HG03571 (cell line): ENCODE measurements around the gene GYS2.

Source experiments
- ATAC-seq: cut with Tn5 transposase; IDR thresholded peaks from one replicate; pipeline ENCODE4 v1.9.1; 2021; ENCODE audit not compliant: unreplicated experiment

GYS2 gene

GRCh38 chr12:21559855-21560569, 44.6 kb downstream of the GYS2 start:
- ATAC-seq: no peak

GRCh38 chr12:21558100-21558679, 46.5 kb downstream of the GYS2 start:
- no peak for ATAC-seq

- ATAC-seq: no peak
Observed at GRCh38 chr12:21553329-21553675, 51.3 kb downstream of the GYS2 start.

GRCh38 chr12:21552635-21553328, 51.9 kb downstream of the GYS2 start:
- no peak for ATAC-seq

- ATAC-seq: no peak
Observed at GRCh38 chr12:21551841-21552465, 52.7 kb downstream of the GYS2 start.

GRCh38 chr12:21547437-21547836, 57.2 kb downstream of the GYS2 start:
- no peak for ATAC-seq

GRCh38 chr12:21546716-21547115, 57.9 kb downstream of the GYS2 start:
- ATAC-seq: no peak

GRCh38 chr12:21545557-21545956, 59.1 kb downstream of the GYS2 start:
- ATAC-seq: no peak

- no peak for ATAC-seq
Observed at GRCh38 chr12:21543151-21543550, 61.5 kb downstream of the GYS2 start.

GRCh38 chr12:21542403-21542802, 62.2 kb downstream of the GYS2 start:
- ATAC-seq: no peak

GRCh38 chr12:21541773-21542172, 62.9 kb downstream of the GYS2 start:
- ATAC-seq: no peak

- ATAC-seq: no peak
Observed at GRCh38 chr12:21539797-21540196, 64.8 kb downstream of the GYS2 start.

- no peak for ATAC-seq
Observed at GRCh38 chr12:21538061-21538653, 66.5 kb downstream of the GYS2 start.

- no peak for ATAC-seq
Observed at GRCh38 chr12:21529456-21529855, 75.2 kb downstream of the GYS2 start.

GRCh38 chr12:21528953-21529352, 75.7 kb downstream of the GYS2 start:
- ATAC-seq: no peak

GRCh38 chr12:21527451-21528180, 77.0 kb downstream of the GYS2 start:
- ATAC-seq: peak; percentile 96

GRCh38 chr12:21526721-21527345, 77.8 kb downstream of the GYS2 start:
- no peak for ATAC-seq

- ATAC-seq: no peak
Observed at GRCh38 chr12:21526053-21526452, 78.6 kb downstream of the GYS2 start, which contains the start of gene SPX. TSS of gene SPX (plus strand) at chr12:21526296. CDS start at chr12:21526473, 177 bp downstream.

GRCh38 chr12:21523148-21523547, 81.5 kb downstream of the GYS2 start:
- ATAC-seq: no peak

- no peak for ATAC-seq
Observed at GRCh38 chr12:21521541-21521940, 83.1 kb downstream of the GYS2 start.
